Endothelial cell of umbilical vein (primary cell): ENCODE measurements around the gene ME3. TPM values are rescaled to one million over a fixed set of nuclear protein-coding genes. Genes with fewer than 3 reads are reported as not detected.
"Not testable (repeated sequence)": the region's sequence is repeated elsewhere in the genome, so short reads cannot be mapped to it uniquely, and the experiment has no call there.

Experiments used
- BruUV-seq: library from RNA; stranded (reverse); fragments of 400-500 nt; replicated peaks from 2 replicates; lab custom pipeline; 2021; lab: Mats Ljungman, UMichigan
- CTCF ChIA-PET: fragments of 300-600, 350-600 bp; sonication (Branson Sonifier 250); formaldehyde crosslinking; loops from one replicate; lab custom pipeline; 2021; ENCODE audit warnings: antibody characterized with exemption, inconsistent platforms; lab: Charles Lee
- POLR2A ChIA-PET: fragments of 300-600, 350-600 bp; sonication (Branson Sonifier 250); formaldehyde crosslinking; loops from one replicate; lab custom pipeline; 2021; ENCODE audit warnings: antibody characterized with exemption, inconsistent platforms; lab: Charles Lee
- DNase-seq: peaks from one replicate; pipeline ENCODE4 v3.0.0-alpha.2; 2011; ENCODE audit warnings: low read depth, low spot score
- FAIRE-seq: peaks from 2 replicates; lab custom pipeline; 2011; peaks lifted over from hg19 to GRCh38; lab: Jason Lieb, UNC
- H2AFZ ChIP-seq: 2 replicates; pipeline ENCODE4 v1.6.0; 2012; ENCODE audit warnings: low read depth, low read length, control low read depth, inconsistent platforms
- H3K27ac ChIP-seq: 2 replicates; pipeline ENCODE4 v1.5.1; 2011; ENCODE audit warnings: low read depth, mild to moderate bottlenecking, control low read depth, low read length, moderate library complexity; ENCODE audit not compliant: insufficient read depth
- H3K27me3 ChIP-seq, 2 experiments: 2 replicates each; pipeline versions ENCODE4 v1.6.0 to v1.6.1; 2011; ENCODE audit warnings: low read length in 2 of 2, mixed read lengths in 1 of 2; ENCODE audit not compliant: control insufficient read depth in 2 of 2, insufficient read depth in 2 of 2
- H3K36me3 ChIP-seq, 2 experiments: 2 replicates in 1 of 2; 3 replicates in 1 of 2; pipeline ENCODE4 v1.5.1; 2011; ENCODE audit warnings: low read length in 2 of 2, mild to moderate bottlenecking in 1 of 2, moderate library complexity in 1 of 2; ENCODE audit not compliant: control insufficient read depth in 2 of 2, insufficient read depth in 2 of 2; ENCODE audit errors: extremely low read depth in 1 of 2
- H3K4me1 ChIP-seq: 3 replicates; pipeline ENCODE4 v1.5.1; 2011; ENCODE audit warnings: mild to moderate bottlenecking, low read length; ENCODE audit not compliant: control insufficient read depth, insufficient read depth; ENCODE audit errors: extremely low read depth
- H3K4me2 ChIP-seq: 2 replicates; pipeline ENCODE4 v1.6.1; 2011; ENCODE audit warnings: low read length, control low read depth, mixed read lengths; ENCODE audit not compliant: insufficient read depth
- H3K4me3 ChIP-seq, 3 experiments: fragments of 200-600 bp in 1 of 3; sonication (generic), shearing (Covaris generic) in 1 of 3; replicated peaks in 1 of 3; 2 replicates each; pipeline ENCODE4 v1.5.1; 2011 to 2016; ENCODE audit warnings: control low read depth in 3 of 3, low read length in 3 of 3, mild to moderate bottlenecking in 2 of 3, inconsistent platforms in 1 of 3, low read depth in 1 of 3, moderate library complexity in 1 of 3; ENCODE audit not compliant: insufficient read depth in 1 of 3
- H3K79me2 ChIP-seq: 2 replicates; pipeline ENCODE4 v1.6.0; 2012; ENCODE audit warnings: low read length, inconsistent platforms; ENCODE audit not compliant: control insufficient read depth, insufficient read depth
- H3K9ac ChIP-seq: replicated peaks from 2 replicates; pipeline ENCODE3; 2011; ENCODE audit warnings: low read length, control low read depth; ENCODE audit not compliant: insufficient read depth; ENCODE audit errors: extremely low read depth
- H3K9me1 ChIP-seq: replicated peaks from 3 replicates; pipeline ENCODE4 v1.6.0; 2011; ENCODE audit warnings: mild to moderate bottlenecking, low read length; ENCODE audit not compliant: control insufficient read depth, insufficient read depth; ENCODE audit errors: extremely low read depth
- H3K9me3 ChIP-seq: replicated peaks from 2 replicates; pipeline ENCODE4 v1.5.1; 2012; ENCODE audit warnings: low read length, inconsistent platforms; ENCODE audit not compliant: control insufficient read depth, insufficient read depth
- H4K20me1 ChIP-seq: replicated peaks from 2 replicates; pipeline ENCODE3; 2011; ENCODE audit warnings: mild to moderate bottlenecking, low read length; ENCODE audit not compliant: control insufficient read depth, insufficient read depth; ENCODE audit errors: extremely low read depth
- EZH2 ChIP-seq: IDR thresholded peaks from 2 replicates; pipeline ENCODE4 v1.6.1; 2012; ENCODE audit warnings: borderline replicate concordance, low read depth, mild to moderate bottlenecking, moderate library complexity, low read length, inconsistent platforms; ENCODE audit not compliant: severe bottlenecking
- FOS ChIP-seq: IDR thresholded peaks from 2 replicates; pipeline ENCODE4 v1.6.1; 2011; ENCODE audit warnings: mild to moderate bottlenecking, low read length, moderate library complexity, borderline replicate concordance; ENCODE audit not compliant: insufficient read depth
- GATA2 ChIP-seq: IDR thresholded peaks from 2 replicates; pipeline ENCODE4 v1.7.0; 2011; ENCODE audit warnings: low read depth, mild to moderate bottlenecking, moderate library complexity, mixed read lengths, low read length; ENCODE audit not compliant: insufficient read length, insufficient read depth
- JUN ChIP-seq: IDR thresholded peaks from 2 replicates; pipeline ENCODE4 v1.6.1; 2011; ENCODE audit warnings: borderline replicate concordance, low read depth; ENCODE audit not compliant: insufficient read length, insufficient read depth
- MYC ChIP-seq: IDR thresholded peaks from one replicate; pipeline ENCODE4 v1.6.1; 2011; ENCODE audit warnings: mild to moderate bottlenecking, low read depth, low read length
- POLR2A ChIP-seq: IDR thresholded peaks from 2 replicates; pipeline ENCODE4 v1.6.1; 2012; ENCODE audit warnings: low read depth, mild to moderate bottlenecking, control low read depth, low read length
- POLR2AphosphoS5 ChIP-seq: IDR thresholded peaks from 2 replicates; pipeline ENCODE4 v1.6.1; 2012; ENCODE audit warnings: low read depth, mild to moderate bottlenecking, control low read depth, low read length, moderate library complexity; ENCODE audit not compliant: insufficient read depth
- dilution Hi-C: fragments of 300-500 bp; cut with MboI; formaldehyde crosslinking; loops from one replicate; pipeline ENCODE4 v1.15.0; 2019; ENCODE audit warnings: low sequenced_read_pairs; ENCODE audit not compliant: extremely low pct_ligation_motif_present
- intact Hi-C: fragments of 100-400 bp; cut with micrococcal nuclease; formaldehyde crosslinking; loops from one replicate; pipeline ENCODE4 v1.10.0; 2022
- polyA plus RNA-seq, 4 experiments: library from polyadenylated mRNA; depleted of rRNA in 3 of 4; stranded (reverse) in 3 of 4; unstranded in 1 of 4; fragments of >200 nt; gene quantifications; 2 replicates each; pipeline versions ENCODE4 v1.2.1 to v1.2.3, GENCODE V29; 2011 to 2012; ENCODE audit warnings: missing spikeins in 1 of 4
- total RNA-seq: library from RNA; stranded (reverse); gene quantifications from 2 replicates; pipeline ENCODE4 v1.2.3, GENCODE V29; 2021
- TF ChIP-seq, protein P1 (sequence below): IDR thresholded peaks from 2 replicates; pipeline ENCODE4 v1.6.1; 2011; ENCODE audit not compliant: insufficient read depth, insufficient read length
- TF ChIP-seq, protein P2 (sequence below), 2 donors: IDR thresholded peaks; 1 replicate in 1 of 2; 2 replicates in 1 of 2; pipeline ENCODE4 v1.5.1; 2011; ENCODE audit warnings: low read length in 2 of 2, mild to moderate bottlenecking in 2 of 2, moderate library complexity in 2 of 2, control low read depth in 1 of 2, inconsistent platforms in 1 of 2, low read depth in 1 of 2; ENCODE audit not compliant: insufficient read depth in 1 of 2; ENCODE audit errors: extremely low read depth in 1 of 2

The ME3 gene
- total and polyA plus RNA-seq, 2 donors (not counting 3 experiments of a cell fraction or from before 2014, with no cell fraction given) = 26.9 to 30.4 TPM

DNA sequence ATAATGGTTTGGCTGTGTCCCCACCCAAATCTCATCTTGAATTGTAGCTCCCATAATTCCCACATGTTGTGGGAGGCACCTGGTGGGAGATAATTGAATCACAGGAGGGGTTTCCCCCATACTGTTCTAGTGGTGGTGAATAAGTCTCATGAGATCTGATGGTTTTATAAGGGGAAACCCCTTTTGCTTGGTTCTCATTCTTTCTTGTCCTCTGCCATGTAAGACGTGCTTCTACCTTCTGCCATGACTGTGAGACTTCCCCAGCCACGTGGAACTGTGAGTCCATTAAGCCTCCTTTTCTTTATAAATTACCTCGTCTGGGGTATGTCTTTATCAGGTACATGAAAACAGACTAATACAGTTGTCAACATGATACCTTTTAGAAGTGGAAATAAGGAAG lies 53.0 kb downstream of the ME3 start:
- H3K79me2 ChIP-seq, H3K27ac ChIP-seq, H3K4me2 ChIP-seq, H3K9ac ChIP-seq, BruUV-seq, H3K4me3 ChIP-seq, H3K27me3 ChIP-seq, dilution Hi-C loops, H4K20me1 ChIP-seq, DNase-seq, POLR2A ChIA-PET, H3K4me1 ChIP-seq, intact Hi-C loops, H2AFZ ChIP-seq, CTCF ChIA-PET, FAIRE-seq, H3K9me3 ChIP-seq, H3K36me3 ChIP-seq, H3K9me1 ChIP-seq: not testable (repeated sequence)

DNA sequence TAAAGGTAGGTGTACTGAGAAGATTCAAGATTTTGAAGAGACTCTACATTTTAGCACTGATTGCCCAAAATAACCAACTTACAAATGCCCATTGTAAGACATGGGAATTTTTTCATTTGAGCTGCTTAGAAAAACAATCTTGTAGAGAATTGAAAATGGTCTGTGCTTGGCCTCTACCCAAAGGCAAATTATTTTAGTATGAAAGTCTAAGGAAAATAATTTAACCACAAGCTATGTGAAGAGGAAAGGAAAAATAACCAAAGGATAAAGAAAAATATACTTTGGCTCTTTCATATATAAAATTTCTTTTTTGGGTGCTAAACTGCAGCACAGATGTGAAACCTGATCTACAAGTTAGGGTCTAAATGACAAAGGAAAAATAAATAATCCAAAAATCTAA lies 54.9 kb downstream of the ME3 start:
- no peak overlapping the region for H3K4me2 ChIP-seq
- H3K9me3 ChIP-seq = no peaks in the 10 kb centered on the region
- BruUV-seq = no TSS peak
- DNase-seq (no peak), FAIRE-seq (no peak)
- intact Hi-C loops (no loop called here), dilution Hi-C loops (no loop called here)
- TF ChIP-seq FOS = no peak
- TF ChIP-seq, protein P1, sequence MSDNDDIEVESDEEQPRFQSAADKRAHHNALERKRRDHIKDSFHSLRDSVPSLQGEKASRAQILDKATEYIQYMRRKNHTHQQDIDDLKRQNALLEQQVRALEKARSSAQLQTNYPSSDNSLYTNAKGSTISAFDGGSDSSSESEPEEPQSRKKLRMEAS = no peak
- no peak for TF ChIP-seq POLR2AphosphoS5
- TF ChIP-seq POLR2A = no peak
- no peak for TF ChIP-seq EZH2
- TF ChIP-seq, protein P2, sequence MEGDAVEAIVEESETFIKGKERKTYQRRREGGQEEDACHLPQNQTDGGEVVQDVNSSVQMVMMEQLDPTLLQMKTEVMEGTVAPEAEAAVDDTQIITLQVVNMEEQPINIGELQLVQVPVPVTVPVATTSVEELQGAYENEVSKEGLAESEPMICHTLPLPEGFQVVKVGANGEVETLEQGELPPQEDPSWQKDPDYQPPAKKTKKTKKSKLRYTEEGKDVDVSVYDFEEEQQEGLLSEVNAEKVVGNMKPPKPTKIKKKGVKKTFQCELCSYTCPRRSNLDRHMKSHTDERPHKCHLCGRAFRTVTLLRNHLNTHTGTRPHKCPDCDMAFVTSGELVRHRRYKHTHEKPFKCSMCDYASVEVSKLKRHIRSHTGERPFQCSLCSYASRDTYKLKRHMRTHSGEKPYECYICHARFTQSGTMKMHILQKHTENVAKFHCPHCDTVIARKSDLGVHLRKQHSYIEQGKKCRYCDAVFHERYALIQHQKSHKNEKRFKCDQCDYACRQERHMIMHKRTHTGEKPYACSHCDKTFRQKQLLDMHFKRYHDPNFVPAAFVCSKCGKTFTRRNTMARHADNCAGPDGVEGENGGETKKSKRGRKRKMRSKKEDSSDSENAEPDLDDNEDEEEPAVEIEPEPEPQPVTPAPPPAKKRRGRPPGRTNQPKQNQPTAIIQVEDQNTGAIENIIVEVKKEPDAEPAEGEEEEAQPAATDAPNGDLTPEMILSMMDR (IDR thresholded peaks at IDR 0.05; ENCODE audit: extremely low read depth in 1 of 2, insufficient read depth in 1 of 2, low read depth in 1 of 2, low read length in 2 of 2) = no peak
- no peak for TF ChIP-seq GATA2
- no peak for TF ChIP-seq JUN
- no peak for TF ChIP-seq MYC
- no peaks in the 10 kb centered on the region for H3K27me3 ChIP-seq
- H3K4me3 ChIP-seq = no peak overlapping the region
- H3K27ac ChIP-seq = no peak overlapping the region
- no peaks in the 10 kb centered on the region for H3K79me2 ChIP-seq
- ChIA-PET POLR2A (no interaction called here), CTCF (interaction anchor here (2.2 kb wide), 1 partner anchor 9 kb away, joined by 18 read pairs; no protein-coding TSS in a partner anchor)
- H3K4me1 ChIP-seq = peaks cover 9% of the 10 kb centered on the region
- no peak overlapping the region for H3K9ac ChIP-seq
- no peaks in the 10 kb centered on the region for H3K36me3 ChIP-seq
- H4K20me1 ChIP-seq = no peaks in the 10 kb centered on the region
- H3K9me1 ChIP-seq = no peaks in the 10 kb centered on the region
- no peak overlapping the region for H2AFZ ChIP-seq
